ENCODE measurements around the gene PCF11. TPM values are rescaled to one million over a fixed set of nuclear protein-coding genes. Genes with fewer than 3 reads are reported as not detected.

The PCF11 gene
- total and polyA plus RNA-seq, 2 of the 4 experiments (the other 2 are of a cell fraction): 19.2 to 26.7 TPM

DNA sequence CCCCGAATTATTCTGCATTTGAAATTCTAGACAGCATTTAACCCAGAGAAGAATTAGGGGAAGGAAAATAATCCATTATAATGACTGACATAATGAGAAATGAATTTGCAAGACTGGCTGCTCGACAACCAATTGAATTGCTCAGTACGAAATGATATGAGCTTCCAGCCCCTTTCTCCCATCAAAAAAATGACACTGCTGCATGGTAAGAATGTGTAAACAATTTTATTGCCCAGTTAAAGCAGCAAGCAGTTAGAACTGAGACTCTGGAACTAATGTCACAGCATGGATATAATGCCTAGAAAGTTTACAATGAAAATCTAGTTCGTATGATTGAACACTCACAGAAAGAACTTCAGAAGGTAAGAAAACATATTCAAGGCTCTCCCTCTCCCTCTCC, 24.7 kb upstream of the PCF11 start:
- POLR2A ChIA-PET (ENCODE audit: unreplicated experiment): no interaction called here
- no peak overlapping the region for H4K8ac ChIP-seq (ENCODE audit: low read depth in 2 of 2, low read length in 2 of 2)
- no peaks in the 10 kb centered on the region for H4K20me1 ChIP-seq (ENCODE audit: insufficient read depth, low read length)
- no peak overlapping the region for H2BK120ac ChIP-seq (ENCODE audit: low read depth, low read length)
- H3K4ac ChIP-seq (ENCODE audit: low read depth, low read length): no peak overlapping the region
- H2BK5ac ChIP-seq (ENCODE audit: low read depth, low read length, poor library complexity, severe bottlenecking): no peak overlapping the region
- no peak overlapping the region for H3K4me2 ChIP-seq (ENCODE audit: low read depth, low read length)
- no peak overlapping the region for H3K27ac ChIP-seq (ENCODE audit: insufficient read depth, low read length)
- TF ChIP-seq MAZ (IDR thresholded peaks at IDR 0.05; ENCODE audit: borderline replicate concordance, low read depth, low read length): no peak
- TF ChIP-seq RCOR1 (IDR thresholded peaks at IDR 0.05; ENCODE audit: insufficient replicate concordance, low read length): no peak
- TF ChIP-seq SMC3 (IDR thresholded peaks at IDR 0.05; ENCODE audit: low read depth, low read length): no peak
- TF ChIP-seq RFX5 (IDR thresholded peaks at IDR 0.05; ENCODE audit: low read depth, low read length): no peak
- no peak for TF ChIP-seq RAD21 (IDR thresholded peaks at IDR 0.05; ENCODE audit: low read length)
- TF ChIP-seq NFE2L2 (IDR thresholded peaks at IDR 0.05; ENCODE audit: low read depth, low read length): no peak
- no peak for TF ChIP-seq MAFK (IDR thresholded peaks at IDR 0.05; ENCODE audit: low read depth, low read length)
- TF ChIP-seq CHD1 (IDR thresholded peaks at IDR 0.05; ENCODE audit: low read depth, low read length): no peak
- TF ChIP-seq, protein P1, sequence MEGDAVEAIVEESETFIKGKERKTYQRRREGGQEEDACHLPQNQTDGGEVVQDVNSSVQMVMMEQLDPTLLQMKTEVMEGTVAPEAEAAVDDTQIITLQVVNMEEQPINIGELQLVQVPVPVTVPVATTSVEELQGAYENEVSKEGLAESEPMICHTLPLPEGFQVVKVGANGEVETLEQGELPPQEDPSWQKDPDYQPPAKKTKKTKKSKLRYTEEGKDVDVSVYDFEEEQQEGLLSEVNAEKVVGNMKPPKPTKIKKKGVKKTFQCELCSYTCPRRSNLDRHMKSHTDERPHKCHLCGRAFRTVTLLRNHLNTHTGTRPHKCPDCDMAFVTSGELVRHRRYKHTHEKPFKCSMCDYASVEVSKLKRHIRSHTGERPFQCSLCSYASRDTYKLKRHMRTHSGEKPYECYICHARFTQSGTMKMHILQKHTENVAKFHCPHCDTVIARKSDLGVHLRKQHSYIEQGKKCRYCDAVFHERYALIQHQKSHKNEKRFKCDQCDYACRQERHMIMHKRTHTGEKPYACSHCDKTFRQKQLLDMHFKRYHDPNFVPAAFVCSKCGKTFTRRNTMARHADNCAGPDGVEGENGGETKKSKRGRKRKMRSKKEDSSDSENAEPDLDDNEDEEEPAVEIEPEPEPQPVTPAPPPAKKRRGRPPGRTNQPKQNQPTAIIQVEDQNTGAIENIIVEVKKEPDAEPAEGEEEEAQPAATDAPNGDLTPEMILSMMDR (conservative IDR thresholded peaks at IDR 0.05; ENCODE audit: low read depth, low read length): no peak
- TF ChIP-seq POLR2A (IDR thresholded peaks at IDR 0.05; ENCODE audit: low read depth, low read length): no peak
- TF ChIP-seq, protein P2, sequence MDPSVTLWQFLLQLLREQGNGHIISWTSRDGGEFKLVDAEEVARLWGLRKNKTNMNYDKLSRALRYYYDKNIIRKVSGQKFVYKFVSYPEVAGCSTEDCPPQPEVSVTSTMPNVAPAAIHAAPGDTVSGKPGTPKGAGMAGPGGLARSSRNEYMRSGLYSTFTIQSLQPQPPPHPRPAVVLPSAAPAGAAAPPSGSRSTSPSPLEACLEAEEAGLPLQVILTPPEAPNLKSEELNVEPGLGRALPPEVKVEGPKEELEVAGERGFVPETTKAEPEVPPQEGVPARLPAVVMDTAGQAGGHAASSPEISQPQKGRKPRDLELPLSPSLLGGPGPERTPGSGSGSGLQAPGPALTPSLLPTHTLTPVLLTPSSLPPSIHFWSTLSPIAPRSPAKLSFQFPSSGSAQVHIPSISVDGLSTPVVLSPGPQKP (IDR thresholded peaks at IDR 0.05; ENCODE audit: borderline replicate concordance, low read depth, low read length): no peak
- no peak for TF ChIP-seq BHLHE40 (IDR thresholded peaks at IDR 0.05; ENCODE audit: low read depth, low read length)
- no peak for TF ChIP-seq FOS (IDR thresholded peaks at IDR 0.05; ENCODE audit: low read depth, low read length)
- TF ChIP-seq, protein P3, sequence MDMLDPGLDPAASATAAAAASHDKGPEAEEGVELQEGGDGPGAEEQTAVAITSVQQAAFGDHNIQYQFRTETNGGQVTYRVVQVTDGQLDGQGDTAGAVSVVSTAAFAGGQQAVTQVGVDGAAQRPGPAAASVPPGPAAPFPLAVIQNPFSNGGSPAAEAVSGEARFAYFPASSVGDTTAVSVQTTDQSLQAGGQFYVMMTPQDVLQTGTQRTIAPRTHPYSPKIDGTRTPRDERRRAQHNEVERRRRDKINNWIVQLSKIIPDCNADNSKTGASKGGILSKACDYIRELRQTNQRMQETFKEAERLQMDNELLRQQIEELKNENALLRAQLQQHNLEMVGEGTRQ (IDR thresholded peaks at IDR 0.05; ENCODE audit: low read depth, low read length): no peak
- no peak for TF ChIP-seq MXI1 (IDR thresholded peaks at IDR 0.05; ENCODE audit: borderline replicate concordance, low read depth, low read length)
- TF ChIP-seq CEBPB (IDR thresholded peaks at IDR 0.05; ENCODE audit: low read depth, low read length): no peak
- CTCF ChIA-PET: no interaction called here
- no peak overlapping the region for H3K4me3 ChIP-seq (ENCODE audit: insufficient read depth, low read depth, low read length)
- dilution Hi-C loops (cut with HindIII; ENCODE audit: low sequenced_read_pairs, unreplicated experiment): no loop called here
- no peaks in the 10 kb centered on the region for H3K79me1 ChIP-seq (ENCODE audit: low read depth in 1 of 2, low read length in 2 of 2)
- in situ Hi-C loops (cut with MboI; ENCODE audit: low sequenced_read_pairs): no loop called here
- no CpG with 5 or more reads among the region's 4 CpGs for WGBS, 2 experiments (ENCODE audit: extremely low coverage in 2 of 2, insufficient read length in 1 of 2)
- H2AK5ac ChIP-seq (ENCODE audit: low read depth, low read length): no peak overlapping the region
- no peak overlapping the region for H4K5ac ChIP-seq (ENCODE audit: low read depth, low read length)
- no peak overlapping the region for H3K9ac ChIP-seq (ENCODE audit: low read depth, low read length)
- no peak overlapping the region for H3K14ac ChIP-seq (replicated peaks; ENCODE audit: low read depth, low read length)
- BruUV-seq (replicated peaks): no TSS peak
- no peak overlapping the region for H4K91ac ChIP-seq (ENCODE audit: insufficient read depth, low read depth, low read length)
- H3K23ac ChIP-seq (ENCODE audit: low read depth, low read length): no peak overlapping the region
- no peak overlapping the region for H2BK20ac ChIP-seq (ENCODE audit: low read depth, low read length)
- H3K56ac ChIP-seq (ENCODE audit: extremely low read depth, insufficient read depth, low read length): no peak overlapping the region
- no peaks in the 10 kb centered on the region for H3K4me1 ChIP-seq (ENCODE audit: control insufficient read depth, insufficient read depth, low read length)
- no peak overlapping the region for H2AFZ ChIP-seq (replicated peaks; ENCODE audit: low read length, poor library complexity)
- no peaks in the 10 kb centered on the region for H3K36me3 ChIP-seq (ENCODE audit: control insufficient read depth, insufficient read depth, low read length)
- no peaks in the 10 kb centered on the region; the same call in none of the 2 replicates for H3K27me3 ChIP-seq (ENCODE audit: control insufficient read depth, insufficient read depth, low read length)
- no peak overlapping the region for H3K18ac ChIP-seq (ENCODE audit: low read depth, low read length)
- no peak overlapping the region for H2BK15ac ChIP-seq (ENCODE audit: low read depth, low read length)
- intact Hi-C loops (cut with micrococcal nuclease): no loop called here
- no peak for DNase-seq
- no peak overlapping the region for H2AK9ac ChIP-seq (replicated peaks; ENCODE audit: low read depth, low read length, poor library complexity)
- no peak for ATAC-seq (ENCODE audit: low read depth)
- no peaks in the 10 kb centered on the region for H3K9me1 ChIP-seq (ENCODE audit: insufficient read depth, low read length)
- H3K9me3 ChIP-seq (ENCODE audit: control insufficient read depth, insufficient read depth, low read length): no peaks in the 10 kb centered on the region

All from IMR-90 (cell line).